ENCODE results near the gene GIPC2.
A peak's percentile ranks its signal among the peaks of the same experiment; 100 is the strongest.
"Not testable (repeated sequence)": the region's sequence is repeated elsewhere in the genome, so short reads cannot be mapped to it uniquely, and the experiment has no call there.

Gene GIPC2

GRCh38 chr1:78101051-78101450 is 55.3 kb downstream of the GIPC2 start:
- DNase-seq: no peak

DNA sequence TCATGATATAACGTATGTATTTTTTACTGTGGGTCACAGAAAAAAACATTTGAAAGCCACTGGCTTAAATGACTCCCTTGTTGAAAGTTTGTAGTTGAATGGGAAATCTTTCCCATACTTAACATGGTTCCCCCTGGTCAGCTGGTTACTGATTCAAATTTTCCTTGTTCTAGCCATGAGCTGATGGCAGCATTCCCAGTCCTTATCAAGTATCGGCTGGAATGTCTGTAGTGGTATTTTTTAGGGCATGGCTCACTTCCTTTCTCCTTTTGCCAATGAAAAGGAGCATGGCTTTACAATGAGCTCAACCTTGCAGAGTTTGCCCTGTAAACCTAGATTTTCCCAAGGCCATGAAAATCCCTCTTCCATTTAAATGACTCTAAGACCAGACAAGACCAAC is 55.7 kb downstream of the GIPC2 start:
- DNase-seq: no peak

GRCh38 chr1:78102082-78102481 is 56.3 kb downstream of the GIPC2 start:
- no peak for DNase-seq

DNA sequence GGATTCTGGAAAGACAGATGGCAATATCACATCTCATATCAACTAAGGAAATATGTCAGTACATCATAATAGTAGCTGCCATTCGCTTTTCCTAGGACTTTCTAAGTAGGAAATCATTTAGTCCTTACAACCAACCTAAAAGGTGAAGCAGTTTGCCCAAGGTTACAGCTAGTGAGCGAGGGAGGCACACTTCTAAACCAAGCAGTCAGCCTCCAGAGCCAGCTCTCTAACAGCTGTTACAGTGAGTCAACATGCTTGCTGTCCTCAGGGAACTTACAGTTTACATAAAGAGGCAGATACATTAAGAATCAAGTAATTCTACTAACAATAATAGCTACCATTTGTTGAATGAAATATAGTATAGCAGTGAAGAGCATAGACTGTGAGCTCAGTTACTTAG is 57.1 kb downstream of the GIPC2 start:
- no peak for DNase-seq

- DNase-seq: no peak
These were observed 58.6 kb downstream of the GIPC2 start for GRCh38 chr1:78104322-78104721.

DNA sequence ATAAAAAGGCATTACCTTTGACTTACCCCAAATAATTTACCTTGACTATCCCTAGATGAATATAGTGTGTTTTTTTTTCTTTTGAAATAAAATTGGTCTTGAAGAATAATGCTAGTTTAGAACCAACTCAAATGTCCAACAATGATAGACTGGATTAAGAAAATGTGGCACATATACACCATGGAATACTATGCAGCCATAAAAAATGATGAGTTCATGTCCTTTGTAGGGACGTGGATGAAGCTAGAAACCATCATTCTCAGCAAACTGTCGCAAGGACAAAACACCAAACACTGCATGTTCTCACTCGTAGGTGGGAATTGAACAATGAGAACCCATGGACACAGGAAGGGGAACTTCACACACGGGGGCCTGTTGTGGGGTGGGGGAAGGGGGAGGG is 63.9 kb downstream of the GIPC2 start:
- not testable (repeated sequence) for DNase-seq

DNA sequence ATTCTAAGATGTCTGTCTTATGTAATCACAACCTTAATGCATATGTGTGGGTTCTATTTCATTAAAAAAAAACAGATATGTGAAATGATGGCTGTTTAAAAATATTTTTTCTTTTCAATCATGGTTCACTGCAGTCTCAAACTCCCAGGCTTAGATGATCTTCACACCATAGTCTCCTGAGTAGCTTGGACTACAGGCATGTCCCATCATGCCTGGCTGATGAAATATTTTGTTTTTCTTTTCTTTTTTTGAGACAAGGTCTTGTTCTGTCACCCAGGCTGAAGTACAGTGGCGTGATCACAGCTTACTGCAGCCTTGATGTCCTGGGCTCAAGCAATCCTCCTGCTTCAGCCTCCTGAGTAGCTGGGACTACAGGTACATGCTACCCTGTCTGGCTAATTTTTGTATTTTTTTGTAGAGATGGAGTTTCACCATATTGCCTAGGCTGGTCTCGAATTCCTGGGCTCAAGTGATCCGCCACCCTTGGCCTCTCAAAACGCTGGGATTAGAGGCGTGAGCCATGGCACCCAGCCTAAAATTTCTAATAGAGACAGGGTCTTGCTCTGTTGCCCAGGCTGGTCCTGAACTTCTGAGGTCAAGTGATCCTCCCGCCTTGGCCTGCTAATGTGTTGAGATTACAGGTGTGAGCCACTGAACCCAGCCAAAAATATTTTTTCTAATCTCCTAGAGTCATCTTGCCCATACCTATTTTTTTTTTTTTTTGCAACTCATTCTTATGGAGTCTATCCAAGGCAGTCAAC is 67.6 kb downstream of the GIPC2 start:
- DNase-seq: no peak

DNA sequence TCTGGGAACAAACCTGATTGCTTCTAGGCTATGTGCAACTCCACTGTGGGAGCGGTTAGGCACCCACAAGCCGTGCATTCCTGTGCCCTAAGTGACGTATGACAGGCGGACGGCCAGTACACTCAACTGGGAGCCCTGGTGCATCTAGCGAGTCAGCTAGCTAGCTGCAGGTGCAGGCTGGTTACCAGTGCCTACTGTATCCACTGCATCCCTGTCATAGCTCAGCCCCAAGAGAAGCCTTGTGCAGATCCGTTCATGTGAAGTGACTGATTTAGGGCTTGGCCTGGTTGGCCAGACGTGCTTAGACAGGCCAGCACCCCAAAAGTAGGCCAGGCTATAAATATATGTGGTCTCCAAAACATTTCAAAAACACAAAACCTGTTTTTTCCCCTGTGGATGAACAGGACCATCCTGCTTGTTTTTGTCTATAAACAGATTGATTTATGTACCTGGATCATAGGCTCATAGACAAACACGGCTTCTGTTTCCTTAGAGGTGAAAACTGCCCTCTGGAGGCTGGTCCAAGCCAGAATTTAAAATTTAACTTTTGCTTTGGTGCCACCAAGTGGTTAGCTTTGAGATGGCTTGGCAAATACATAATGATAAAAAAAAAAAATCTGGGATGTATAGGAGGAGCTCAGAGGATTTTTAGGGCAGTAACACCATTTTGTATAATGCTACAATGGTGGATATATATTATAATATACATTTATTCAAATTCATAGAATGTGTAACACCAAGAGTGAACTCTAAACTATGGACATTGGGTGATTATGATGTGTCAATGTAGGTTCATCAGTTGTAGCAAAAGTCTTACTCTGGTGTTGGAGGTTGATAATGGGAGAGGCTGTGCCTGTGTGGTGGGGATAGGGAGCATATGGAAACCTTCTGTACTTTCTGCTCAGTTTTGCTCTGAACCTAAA is 68.5 kb downstream of the GIPC2 start:
- peak; percentile 68 for DNase-seq

DNA sequence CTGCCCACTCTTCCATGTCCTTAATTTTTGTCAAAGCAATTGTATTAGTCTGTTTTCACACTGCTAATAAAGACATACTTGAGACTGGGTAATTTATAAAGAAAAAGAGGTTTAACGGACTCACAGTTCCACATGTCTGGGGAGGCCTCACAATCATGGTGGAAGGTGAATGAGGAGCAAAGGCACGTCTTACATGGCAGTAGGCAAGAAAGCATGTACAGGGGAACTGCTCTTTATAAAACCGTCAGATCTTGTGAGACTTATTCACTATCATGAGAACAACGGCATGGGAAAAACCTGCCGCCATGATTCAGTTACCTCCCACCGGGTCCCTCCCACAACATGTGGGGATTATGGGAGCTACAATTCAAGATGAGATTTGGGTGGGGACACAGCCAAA is 74.7 kb downstream of the GIPC2 start:
- DNase-seq: not testable (repeated sequence)

DNA sequence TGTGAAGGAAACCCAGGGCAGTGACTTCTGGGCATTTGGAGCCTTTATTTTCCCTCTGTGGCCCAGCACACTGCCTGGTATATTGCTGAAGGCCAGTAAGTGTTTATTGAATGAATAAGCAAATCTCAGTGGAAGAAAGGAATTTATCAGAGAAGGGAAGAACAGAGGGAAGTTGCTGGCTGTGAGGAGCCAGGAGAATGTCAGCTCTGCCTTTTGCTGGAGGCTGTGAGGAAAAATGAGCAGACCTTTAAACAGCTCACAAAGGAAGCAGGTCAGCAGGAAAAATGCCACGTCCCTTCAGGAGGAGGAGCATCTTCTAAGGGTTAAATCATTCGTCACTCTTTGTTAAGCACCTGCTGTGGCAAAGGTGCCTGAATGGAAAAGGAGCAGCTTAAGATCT is 75.9 kb downstream of the GIPC2 start:
- DNase-seq: no peak

- DNase-seq: no peak
These were observed 76.6 kb downstream of the GIPC2 start for GRCh38 chr1:78122389-78122788.

DNA sequence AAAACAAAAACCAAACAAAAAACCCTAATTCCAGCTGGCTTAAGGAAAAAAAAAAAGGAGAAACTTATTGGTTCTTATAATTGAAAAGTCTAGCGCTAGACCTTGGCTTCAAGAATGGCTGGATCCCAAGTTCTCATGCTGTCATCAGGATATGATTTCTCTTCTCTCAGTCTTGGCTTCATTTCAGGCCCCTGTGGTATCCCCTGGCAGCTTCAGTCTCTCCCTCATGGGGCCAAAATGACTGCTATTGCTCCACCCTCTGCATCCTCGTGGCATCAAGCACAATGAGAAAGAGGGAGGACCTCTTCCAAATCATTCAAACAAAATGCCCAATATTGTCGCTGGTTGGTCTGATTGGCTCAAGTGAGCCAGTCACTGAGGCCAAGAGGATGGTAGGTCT is 80.7 kb downstream of the GIPC2 start:
- no peak for DNase-seq

- no peak for DNase-seq
These were observed 86.6 kb downstream of the GIPC2 start for GRCh38 chr1:78132174-78132947.

DNA sequence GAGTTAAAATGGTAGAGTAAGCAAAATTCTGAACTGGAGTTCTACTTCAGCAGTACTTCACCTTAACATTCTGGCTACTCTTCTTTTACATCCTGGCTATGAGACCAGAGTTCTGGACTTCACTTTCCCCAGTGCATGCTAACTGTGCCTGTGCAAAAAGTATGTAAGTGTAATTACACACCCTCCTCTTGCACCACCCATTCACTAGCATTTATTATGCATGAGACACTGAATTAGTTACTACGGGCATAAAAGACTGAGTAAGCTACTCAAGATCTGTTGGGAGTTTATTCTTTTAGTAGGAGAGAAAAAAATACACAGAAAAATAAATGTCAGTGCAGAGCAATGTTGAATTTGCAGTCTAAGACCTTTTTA is 87.2 kb downstream of the GIPC2 start:
- no peak for DNase-seq

DNA sequence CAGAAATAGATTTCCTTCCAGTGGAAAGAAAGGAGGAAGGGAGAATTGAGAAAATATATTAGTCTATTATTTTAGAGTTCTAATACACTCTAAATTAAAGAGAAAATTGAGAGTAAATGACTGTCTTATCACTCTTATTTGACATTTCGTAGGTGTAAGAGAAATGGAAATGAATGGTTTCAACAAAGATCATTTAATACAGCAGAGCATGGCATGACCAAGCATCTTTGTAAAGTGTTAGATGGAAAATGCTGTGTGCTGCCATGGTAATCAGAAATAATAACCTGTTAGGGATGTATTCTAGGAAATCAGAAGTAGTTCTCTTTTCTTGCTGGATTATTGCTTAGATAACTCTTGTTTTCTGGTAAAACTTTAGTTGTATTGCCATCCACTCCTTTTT is 90.9 kb downstream of the GIPC2 start:
- no peak for DNase-seq

- DNase-seq: no peak
These were observed 95.9 kb downstream of the GIPC2 start for GRCh38 chr1:78141531-78142231.

DNA sequence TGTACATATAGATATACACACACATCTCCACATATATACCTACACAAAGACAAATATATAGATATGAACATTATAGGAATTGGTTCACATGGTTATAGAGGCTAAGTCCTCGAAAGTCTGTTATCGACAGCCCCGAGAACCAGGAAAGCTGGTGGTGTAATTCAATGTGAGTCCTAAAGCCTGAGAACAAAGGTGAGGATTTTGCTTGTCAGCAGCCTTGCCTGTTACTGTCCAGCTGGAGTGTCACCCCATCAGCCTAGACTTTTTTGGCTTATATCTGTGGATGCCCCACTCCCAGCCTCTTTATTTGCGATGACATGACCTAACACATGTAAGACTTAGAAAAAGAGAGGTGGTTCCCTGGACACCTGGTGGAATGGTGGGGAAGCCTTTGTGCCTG is 97.0 kb downstream of the GIPC2 start:
- no peak for DNase-seq

GRCh38 chr1:78143152-78143551 is 97.4 kb downstream of the GIPC2 start:
- DNase-seq: peak; percentile 12

GRCh38 chr1:78143673-78144072 is 97.9 kb downstream of the GIPC2 start:
- no peak for DNase-seq

DNA sequence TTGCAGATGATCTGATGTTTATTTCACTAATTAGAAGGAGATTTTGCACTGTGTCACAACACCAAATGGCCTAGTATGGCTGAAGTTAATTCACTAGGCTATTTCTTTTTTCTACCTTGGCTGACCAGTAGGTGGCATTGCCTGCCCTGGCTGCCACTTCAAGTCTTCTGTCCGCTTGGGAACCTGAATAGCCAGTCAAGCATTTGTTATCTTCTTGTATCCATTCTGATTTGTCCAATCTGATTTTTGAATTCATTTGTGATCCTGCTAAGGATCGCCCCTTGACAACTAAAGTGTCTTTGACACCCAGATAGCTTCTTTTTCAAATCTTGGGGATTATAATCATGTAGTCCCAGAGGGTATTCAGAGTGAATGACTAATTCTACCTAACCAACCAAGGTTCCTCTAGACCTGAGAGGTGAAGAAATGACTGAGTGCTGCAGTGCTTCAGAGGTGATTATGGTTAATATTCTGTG is 99.4 kb downstream of the GIPC2 start:
- peak; percentile 44 for DNase-seq

DNA sequence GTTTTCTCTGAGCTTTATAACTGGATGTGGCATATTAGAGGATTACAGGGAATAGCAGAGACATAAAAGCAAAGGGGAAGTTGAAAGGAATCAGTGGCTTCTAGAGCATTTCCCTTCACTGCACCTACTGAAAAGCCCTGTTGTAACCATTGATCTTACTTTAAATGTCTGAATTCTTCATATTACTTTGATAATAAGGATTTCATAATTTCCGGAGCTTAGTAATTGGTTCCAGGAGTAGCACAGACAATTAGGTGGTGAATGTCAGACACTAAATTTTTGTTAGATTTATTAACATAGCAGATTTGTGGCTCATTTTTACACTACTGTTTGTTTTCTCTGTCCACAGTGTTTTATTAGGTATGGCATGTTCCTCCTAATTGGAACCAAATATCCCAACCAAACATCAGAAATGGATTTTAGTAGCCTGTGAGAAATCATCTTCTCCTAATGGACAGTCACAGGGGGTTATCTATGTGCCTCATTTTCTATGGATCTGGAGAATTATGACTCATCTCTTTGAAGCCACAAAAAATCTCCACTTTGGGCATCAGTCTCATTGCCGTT is 100.5 kb downstream of the GIPC2 start:
- DNase-seq: no peak

DNA sequence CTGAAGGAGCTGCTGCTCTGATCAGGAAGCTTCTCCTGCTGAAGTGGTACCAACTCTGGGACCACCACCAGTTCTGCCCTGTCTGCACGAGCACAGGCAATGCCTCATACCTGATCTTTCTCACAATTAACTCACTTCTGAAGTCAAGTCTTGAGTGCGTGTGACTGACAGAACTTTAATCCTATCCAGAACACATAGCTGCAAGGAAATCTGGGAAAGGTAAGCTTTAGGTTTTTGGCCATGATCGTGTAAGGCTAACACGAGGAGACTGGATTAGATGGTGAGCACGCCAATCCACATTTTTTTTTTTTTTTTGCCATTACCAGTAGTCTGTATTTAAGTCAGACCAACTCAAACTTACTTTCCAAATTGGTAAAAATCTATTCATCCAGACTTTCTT is 101.3 kb downstream of the GIPC2 start:
- DNase-seq: no peak

Measured in CD4-positive, alpha-beta T cell treated with Interleukin-12 subunit alpha and Interleukin-12 subunit beta, for 1 hour (primary cell).